Measurements from ENCODE around the gene LAMB3. TPM values are rescaled to one million over a fixed set of nuclear protein-coding genes. Genes with fewer than 3 reads are reported as not detected.

Gene LAMB3
- total RNA-seq, 3 donors from 2014 or later (not counting 1 experiment from before 2014, with no cell fraction given) = 1.2 to 2.3 (median 1.4) TPM

GRCh38 chr1:209667708-209668107 is 15.5 kb upstream of the LAMB3 start:
- H3K4me1 ChIP-seq (ENCODE audit: control insufficient read depth, insufficient read depth, low read length) = peaks cover under 1% of the 10 kb centered on the region
- no peaks in the 10 kb centered on the region for H3K27me3 ChIP-seq (ENCODE audit: control insufficient read depth, insufficient read depth, low read length)
- ATAC-seq (peak in 1 of 3 donors; percentile 35), DNase-seq (no peak)
- peaks cover 1 to 10% of the 10 kb centered on the region in 2 donors for H3K27me3 Mint-ChIP-seq (ENCODE audit: low read depth in 2 of 2)
- no peak overlapping the region for H3K4me3 Mint-ChIP-seq
- no peaks in the 10 kb centered on the region for H3K4me1 Mint-ChIP-seq
- intact Hi-C loops (cut with micrococcal nuclease) = no loop called here
- WGBS (ENCODE audit: insufficient coverage) = 92% methylated on average over 4 of the region's 4 CpGs
- no peak overlapping the region for H3K27ac Mint-ChIP-seq
- H3K36me3 ChIP-seq (ENCODE audit: control insufficient read depth, insufficient read depth, low read length) = no peaks in the 10 kb centered on the region
- H3K27ac ChIP-seq (ENCODE audit: low read length) = no peak overlapping the region
- H3K36me3 Mint-ChIP-seq = no peaks in the 10 kb centered on the region
- no peak for TF ChIP-seq CTCF (IDR thresholded peaks at IDR 0.05)
- no peak overlapping the region for H3K4me3 ChIP-seq (ENCODE audit: low read length)
- H3K9me3 ChIP-seq (ENCODE audit: control insufficient read depth, insufficient read depth, low read length) = no peaks in the 10 kb centered on the region
- peaks cover 0 to 3% of the 10 kb centered on the region in 2 donors for H3K9me3 Mint-ChIP-seq

DNA sequence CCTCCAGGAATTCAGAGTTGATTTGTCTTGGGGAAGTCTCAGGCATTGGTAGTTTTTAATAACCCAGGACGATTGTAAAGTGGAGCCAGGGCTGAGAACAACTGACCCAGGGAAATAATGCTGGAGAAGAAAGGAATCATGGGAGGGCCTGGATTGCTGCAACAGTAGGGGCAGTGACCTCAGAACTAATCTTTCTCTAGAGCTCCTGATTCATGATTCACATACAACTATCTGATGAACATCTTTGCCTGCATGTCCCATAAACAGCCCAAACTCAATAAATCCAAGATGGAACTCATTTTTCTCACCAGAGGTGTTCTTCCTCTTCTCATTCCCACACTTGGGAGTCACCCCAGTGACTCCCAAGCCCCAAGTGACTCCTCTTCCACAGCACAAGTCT is 14.9 kb upstream of the LAMB3 start:
- WGBS (ENCODE audit: insufficient coverage) = 83% methylated on average over 1 of the region's 1 CpG
- no peaks in the 10 kb centered on the region for H3K27me3 ChIP-seq (ENCODE audit: control insufficient read depth, insufficient read depth, low read length)
- no peak for ATAC-seq
- H3K27ac ChIP-seq (ENCODE audit: low read length) = no peak overlapping the region
- no peaks in the 10 kb centered on the region for H3K4me1 ChIP-seq (ENCODE audit: control insufficient read depth, insufficient read depth, low read length)
- Mint-ChIP-seq H3K27ac (no peak overlapping the region), H3K9me3 (peaks cover 0 to 3% of the 10 kb centered on the region in 2 donors), H3K4me3 (no peak overlapping the region), H3K27me3 (ENCODE audit: low read depth in 2 of 2) (peaks cover 0 to 10% of the 10 kb centered on the region in 2 donors), H3K36me3 (no peaks in the 10 kb centered on the region), H3K4me1 (no peaks in the 10 kb centered on the region)
- H3K36me3 ChIP-seq (ENCODE audit: control insufficient read depth, insufficient read depth, low read length) = no peaks in the 10 kb centered on the region
- TF ChIP-seq CTCF (IDR thresholded peaks at IDR 0.05) = no peak
- no peak for DNase-seq
- intact Hi-C loops (cut with micrococcal nuclease) = no loop called here
- no peaks in the 10 kb centered on the region for H3K9me3 ChIP-seq (ENCODE audit: control insufficient read depth, insufficient read depth, low read length)
- H3K4me3 ChIP-seq (ENCODE audit: low read length) = no peak overlapping the region

GRCh38 chr1:209662879-209663327 is 10.7 kb upstream of the LAMB3 start:
- TF ChIP-seq CTCF (IDR thresholded peaks at IDR 0.05) = no peak
- Histone ChIP-seq H3K4me1 (ENCODE audit: control insufficient read depth, insufficient read depth, low read length) (no peaks in the 10 kb centered on the region), H3K4me3 (ENCODE audit: low read length) (no peak overlapping the region), H3K27me3 (ENCODE audit: control insufficient read depth, insufficient read depth, low read length) (no peaks in the 10 kb centered on the region), H3K36me3 (ENCODE audit: control insufficient read depth, insufficient read depth, low read length) (no peaks in the 10 kb centered on the region), H3K27ac (ENCODE audit: low read length) (no peak overlapping the region), H3K9me3 (ENCODE audit: control insufficient read depth, insufficient read depth, low read length) (no peaks in the 10 kb centered on the region)
- DNase-seq (no peak), ATAC-seq (no peak)
- no peaks in the 10 kb centered on the region for H3K36me3 Mint-ChIP-seq
- no peak overlapping the region for H3K4me3 Mint-ChIP-seq
- 90% methylated on average over 3 of the region's 3 CpGs for WGBS (ENCODE audit: insufficient coverage)
- no peak overlapping the region for H3K27ac Mint-ChIP-seq
- intact Hi-C loops (cut with micrococcal nuclease) = no loop called here
- peaks cover 0 to 5% of the 10 kb centered on the region in 2 donors for H3K4me1 Mint-ChIP-seq
- no peaks in the 10 kb centered on the region for H3K9me3 Mint-ChIP-seq
- peaks cover 7 to 9% of the 10 kb centered on the region in 2 donors for H3K27me3 Mint-ChIP-seq (ENCODE audit: low read depth in 2 of 2)

GRCh38 chr1:209661071-209661470 is 8.8 kb upstream of the LAMB3 start:
- Histone ChIP-seq H3K36me3 (ENCODE audit: control insufficient read depth, insufficient read depth, low read length) (no peaks in the 10 kb centered on the region), H3K9me3 (ENCODE audit: control insufficient read depth, insufficient read depth, low read length) (no peaks in the 10 kb centered on the region), H3K27ac (ENCODE audit: low read length) (no peak overlapping the region), H3K27me3 (ENCODE audit: control insufficient read depth, insufficient read depth, low read length) (no peaks in the 10 kb centered on the region), H3K4me3 (ENCODE audit: low read length) (no peak overlapping the region), H3K4me1 (ENCODE audit: control insufficient read depth, insufficient read depth, low read length) (no peaks in the 10 kb centered on the region)
- no peak for TF ChIP-seq CTCF (IDR thresholded peaks at IDR 0.05)
- Mint-ChIP-seq H3K9me3 (no peaks in the 10 kb centered on the region), H3K36me3 (no peaks in the 10 kb centered on the region), H3K4me3 (no peak overlapping the region), H3K27me3 (ENCODE audit: low read depth in 2 of 2) (peaks cover 7 to 9% of the 10 kb centered on the region in 2 donors), H3K4me1 (peaks cover 0 to 5% of the 10 kb centered on the region in 2 donors), H3K27ac (no peak overlapping the region)
- WGBS (ENCODE audit: insufficient coverage) = 50% methylated on average over 1 of the region's 1 CpG
- ATAC-seq (no peak), DNase-seq (no peak)
- intact Hi-C loops (cut with micrococcal nuclease) = no loop called here
